Gastroesophageal sphincter (tissue), 3 donors: ENCODE measurements around the gene OR6F1.

Experiments used
- CTCF ChIP-seq, 4 experiments: fragments of 200-600 bp in 2 of 4; fragments of 450-650 bp in 2 of 4; sonication (generic) in 1 of 4; IDR thresholded peaks; one replicate each; pipeline ENCODE4 v1.5.1; 2017 to 2019; ENCODE audit warnings: antibody characterized with exemption in 4 of 4, mild to moderate bottlenecking in 2 of 4, moderate library complexity in 2 of 4
- EP300 ChIP-seq: sonication (generic); formaldehyde crosslinking; IDR thresholded peaks from one replicate; pipeline ENCODE4 v1.6.1; 2017; ENCODE audit warnings: antibody characterized with exemption, mild to moderate bottlenecking
- POLR2A ChIP-seq, 2 donors: fragments of 450-650 bp; IDR thresholded peaks; one replicate each; pipeline ENCODE4 v1.6.1; 2017; ENCODE audit warnings: antibody characterized with exemption in 2 of 2, mild to moderate bottlenecking in 2 of 2, moderate library complexity in 1 of 2
- POLR2AphosphoS5 ChIP-seq: sonication (generic); formaldehyde crosslinking; IDR thresholded peaks from one replicate; pipeline ENCODE4 v1.6.1; 2017; ENCODE audit warnings: antibody characterized with exemption

GRCh38 chr1:247749870-247750269, 33.4 kb upstream of the OR6F1 start:
- TF ChIP-seq CTCF (IDR thresholded peaks at IDR 0.05): no peak
- TF ChIP-seq POLR2AphosphoS5: no peak
- TF ChIP-seq POLR2A (IDR thresholded peaks at IDR 0.05): no peak
- no peak for TF ChIP-seq EP300
